Measurements from ENCODE around the gene KRT23. TPM values are rescaled to one million over a fixed set of nuclear protein-coding genes. Genes with fewer than 3 reads are reported as not detected.

Gene KRT23
- total RNA-seq, 2 donors from 2014 or later, result not detected

DNA sequence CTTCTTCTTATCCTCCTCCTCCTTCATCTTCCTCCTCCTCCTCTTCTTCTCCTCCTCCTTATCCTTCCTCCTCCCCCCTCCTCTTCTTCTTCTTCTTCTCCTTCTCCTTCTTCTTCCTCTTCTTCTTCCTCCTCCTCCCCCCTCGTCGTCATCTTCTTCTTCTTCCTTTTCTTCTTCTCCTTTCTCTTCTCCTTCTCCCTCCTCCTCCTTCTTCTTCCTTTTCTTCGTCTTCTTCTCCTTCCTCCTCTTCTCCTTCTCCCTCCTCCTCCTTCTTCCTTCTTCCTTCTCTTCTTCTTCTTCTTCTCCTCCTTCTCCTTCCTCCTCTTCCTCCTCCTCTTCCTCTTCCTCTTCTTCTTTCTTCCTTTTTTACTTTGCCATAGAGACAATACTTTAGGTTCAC lies 5.1 kb upstream of the KRT23 start:
- Mint-ChIP-seq H3K27ac (no peak overlapping the region), H3K4me3 (no peak overlapping the region), H3K9me3 (no peaks in the 10 kb centered on the region), H3K27me3 (ENCODE audit: insufficient read depth) (peaks cover 79% of the 10 kb centered on the region), H3K4me1 (peaks cover 17% of the 10 kb centered on the region), H3K36me3 (ENCODE audit: low read depth) (no peaks in the 10 kb centered on the region)
- no peak overlapping the region for H3K9ac ChIP-seq (ENCODE audit: extremely low read depth, low read length, poor library complexity, severe bottlenecking)
- no peaks in the 10 kb centered on the region for H3K9me3 ChIP-seq (ENCODE audit: control insufficient read depth, low read length)
- 93 to 98% methylated on average over 3 of the region's 3 CpGs for WGBS, 2 experiments (ENCODE audit: insufficient coverage in 1 of 2, insufficient read length in 1 of 2)
- H3K36me3 ChIP-seq (ENCODE audit: control insufficient read depth, insufficient read depth, low read length), result no peaks in the 10 kb centered on the region
- H3K4me3 ChIP-seq (ENCODE audit: low read length), result no peak overlapping the region
- DNase-seq, result no peak
- TF ChIP-seq, protein P1, sequence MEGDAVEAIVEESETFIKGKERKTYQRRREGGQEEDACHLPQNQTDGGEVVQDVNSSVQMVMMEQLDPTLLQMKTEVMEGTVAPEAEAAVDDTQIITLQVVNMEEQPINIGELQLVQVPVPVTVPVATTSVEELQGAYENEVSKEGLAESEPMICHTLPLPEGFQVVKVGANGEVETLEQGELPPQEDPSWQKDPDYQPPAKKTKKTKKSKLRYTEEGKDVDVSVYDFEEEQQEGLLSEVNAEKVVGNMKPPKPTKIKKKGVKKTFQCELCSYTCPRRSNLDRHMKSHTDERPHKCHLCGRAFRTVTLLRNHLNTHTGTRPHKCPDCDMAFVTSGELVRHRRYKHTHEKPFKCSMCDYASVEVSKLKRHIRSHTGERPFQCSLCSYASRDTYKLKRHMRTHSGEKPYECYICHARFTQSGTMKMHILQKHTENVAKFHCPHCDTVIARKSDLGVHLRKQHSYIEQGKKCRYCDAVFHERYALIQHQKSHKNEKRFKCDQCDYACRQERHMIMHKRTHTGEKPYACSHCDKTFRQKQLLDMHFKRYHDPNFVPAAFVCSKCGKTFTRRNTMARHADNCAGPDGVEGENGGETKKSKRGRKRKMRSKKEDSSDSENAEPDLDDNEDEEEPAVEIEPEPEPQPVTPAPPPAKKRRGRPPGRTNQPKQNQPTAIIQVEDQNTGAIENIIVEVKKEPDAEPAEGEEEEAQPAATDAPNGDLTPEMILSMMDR (conservative IDR thresholded peaks at IDR 0.05), result no peak
- H3K4me1 ChIP-seq (ENCODE audit: control insufficient read depth, insufficient read depth, low read length), result no peaks in the 10 kb centered on the region
- H3K27me3 ChIP-seq (ENCODE audit: control insufficient read depth, insufficient read depth, low read length, poor library complexity, severe bottlenecking), result peaks cover 87% of the 10 kb centered on the region
- no peak overlapping the region for H3K27ac ChIP-seq (ENCODE audit: low read depth, low read length)

DNA sequence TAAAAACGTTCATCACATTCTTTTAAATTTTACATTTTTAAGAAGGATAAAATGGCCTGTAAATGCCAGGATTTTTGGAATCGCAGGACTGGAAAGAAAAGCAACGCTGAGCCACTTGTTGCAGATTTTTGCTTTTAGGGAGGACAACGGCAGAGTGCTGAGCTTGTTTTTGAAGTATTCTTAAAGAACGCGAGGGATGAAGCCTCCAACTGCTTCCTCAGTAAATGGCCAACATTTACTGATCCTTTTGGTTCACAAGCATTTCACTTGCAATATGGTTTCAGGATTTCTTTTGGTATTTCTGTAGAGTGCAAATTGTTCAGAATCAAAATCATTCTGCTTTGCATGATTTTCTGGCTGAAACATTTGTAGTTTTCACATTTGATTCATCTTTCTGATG lies 2.8 kb upstream of the KRT23 start:
- no peak overlapping the region for H3K4me3 ChIP-seq (ENCODE audit: low read length)
- Mint-ChIP-seq H3K27me3 (ENCODE audit: insufficient read depth) (peaks cover 63% of the 10 kb centered on the region), H3K27ac (no peak overlapping the region), H3K4me1 (peaks cover 26% of the 10 kb centered on the region), H3K4me3 (no peak overlapping the region), H3K36me3 (ENCODE audit: low read depth) (no peaks in the 10 kb centered on the region), H3K9me3 (no peaks in the 10 kb centered on the region)
- H3K27me3 ChIP-seq (ENCODE audit: control insufficient read depth, insufficient read depth, low read length, poor library complexity, severe bottlenecking), result peaks cover 76% of the 10 kb centered on the region
- H3K36me3 ChIP-seq (ENCODE audit: control insufficient read depth, insufficient read depth, low read length), result no peaks in the 10 kb centered on the region
- no peaks in the 10 kb centered on the region for H3K4me1 ChIP-seq (ENCODE audit: control insufficient read depth, insufficient read depth, low read length)
- no peak for DNase-seq
- TF ChIP-seq, protein P1 (conservative IDR thresholded peaks at IDR 0.05), result no peak
- no peaks in the 10 kb centered on the region for H3K9me3 ChIP-seq (ENCODE audit: control insufficient read depth, low read length)
- no peak overlapping the region for H3K9ac ChIP-seq (ENCODE audit: extremely low read depth, low read length, poor library complexity, severe bottlenecking)
- no peak overlapping the region for H3K27ac ChIP-seq (ENCODE audit: low read depth, low read length)
- WGBS, 2 experiments (ENCODE audit: insufficient coverage in 1 of 2, insufficient read length in 1 of 2), result 87 to 93% methylated on average over 4 to 6 of the region's 6 CpGs

DNA sequence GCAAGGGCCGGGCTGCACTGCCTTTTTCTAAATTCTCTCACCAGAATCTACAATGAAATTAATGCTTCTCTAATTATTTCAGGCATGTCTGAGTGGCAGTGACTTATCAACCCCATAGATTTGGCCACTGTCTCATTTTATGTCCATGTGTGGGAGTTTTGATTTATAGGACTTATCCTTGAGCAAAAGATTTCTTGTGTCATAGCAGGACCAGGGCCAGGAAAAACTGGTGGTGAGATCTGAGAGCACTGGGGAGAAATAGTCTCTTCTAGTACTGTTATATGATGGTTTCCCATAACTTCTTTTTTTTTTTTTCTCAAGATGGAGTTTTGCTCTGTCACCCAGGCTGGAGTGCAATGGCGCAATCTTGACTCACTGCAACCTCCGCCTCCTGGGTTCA lies 1.5 kb upstream of the KRT23 start:
- Mint-ChIP-seq H3K36me3 (ENCODE audit: low read depth) (no peaks in the 10 kb centered on the region), H3K27me3 (ENCODE audit: insufficient read depth) (peaks cover 59% of the 10 kb centered on the region), H3K27ac (no peak overlapping the region), H3K9me3 (no peaks in the 10 kb centered on the region), H3K4me1 (peaks cover 14% of the 10 kb centered on the region), H3K4me3 (no peak overlapping the region)
- no peak overlapping the region for H3K4me3 ChIP-seq (ENCODE audit: low read length)
- no peaks in the 10 kb centered on the region for H3K4me1 ChIP-seq (ENCODE audit: control insufficient read depth, insufficient read depth, low read length)
- DNase-seq, result no peak
- no peak overlapping the region for H3K9ac ChIP-seq (ENCODE audit: extremely low read depth, low read length, poor library complexity, severe bottlenecking)
- 86% methylated on average over 3 of the region's 3 CpGs; no CpG with 5 or more reads in 1 of the 2 experiments for WGBS, 2 experiments (ENCODE audit: insufficient coverage in 1 of 2, insufficient read length in 1 of 2)
- no peak overlapping the region for H3K27ac ChIP-seq (ENCODE audit: low read depth, low read length)
- H3K9me3 ChIP-seq (ENCODE audit: control insufficient read depth, low read length), result no peaks in the 10 kb centered on the region
- H3K27me3 ChIP-seq (ENCODE audit: control insufficient read depth, insufficient read depth, low read length, poor library complexity, severe bottlenecking), result peaks cover 81% of the 10 kb centered on the region
- H3K36me3 ChIP-seq (ENCODE audit: control insufficient read depth, insufficient read depth, low read length), result no peaks in the 10 kb centered on the region
- TF ChIP-seq, protein P1 (conservative IDR thresholded peaks at IDR 0.05), result no peak

Data from endodermal cell (in vitro differentiated cells).